GM18907 (cell line): ENCODE results near the gene LRRC3.

Experiments
- ATAC-seq: cut with Tn5 transposase; IDR thresholded peaks from one replicate; pipeline ENCODE4 v1.9.1; 2021; ENCODE audit warnings: mild to moderate bottlenecking, moderate library complexity; ENCODE audit not compliant: unreplicated experiment

Gene LRRC3

GRCh38 chr21:44509539-44509938 lies 54.2 kb downstream of the LRRC3 start:
- ATAC-seq, result no peak

GRCh38 chr21:44510109-44510507 lies 54.8 kb downstream of the LRRC3 start:
- no peak for ATAC-seq

GRCh38 chr21:44510508-44511218 lies 55.4 kb downstream of the LRRC3 start:
- no peak for ATAC-seq

GRCh38 chr21:44511219-44511937 lies 56.1 kb downstream of the LRRC3 start:
- no peak for ATAC-seq
